Hematopoietic multipotent progenitor cell treated with erythropoietin and hydrocortisone succinate and interleukin-3 and kit ligand, for 8 days (in vitro differentiated cells): ENCODE results near the gene VEZT.
A peak's percentile ranks its signal among the peaks of the same experiment; 100 is the strongest.

Experiments used
- DNase-seq: peaks from one replicate; pipeline ENCODE4 v3.0.0-alpha.2; 2015

The VEZT gene

DNA sequence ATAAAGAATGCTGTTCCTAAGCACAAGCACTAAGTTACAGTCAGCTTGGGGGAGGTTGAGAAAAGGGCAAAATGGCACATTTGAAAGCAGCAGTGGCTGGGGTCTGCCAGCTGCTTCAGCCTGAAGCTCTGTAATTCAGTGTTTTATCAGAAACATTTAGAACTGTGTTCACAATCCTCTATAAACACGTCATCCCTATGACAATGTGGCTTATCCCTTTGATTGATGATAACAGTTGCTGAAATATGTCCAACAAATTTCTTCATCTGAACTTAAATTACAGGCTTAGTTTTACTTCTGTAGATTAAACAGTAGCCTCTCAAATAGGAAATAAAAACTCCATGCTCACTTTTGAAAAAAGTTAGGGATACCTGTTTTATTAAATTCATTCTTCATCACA, 108.8 kb downstream of the VEZT start:
- DNase-seq = peak; percentile 14

DNA sequence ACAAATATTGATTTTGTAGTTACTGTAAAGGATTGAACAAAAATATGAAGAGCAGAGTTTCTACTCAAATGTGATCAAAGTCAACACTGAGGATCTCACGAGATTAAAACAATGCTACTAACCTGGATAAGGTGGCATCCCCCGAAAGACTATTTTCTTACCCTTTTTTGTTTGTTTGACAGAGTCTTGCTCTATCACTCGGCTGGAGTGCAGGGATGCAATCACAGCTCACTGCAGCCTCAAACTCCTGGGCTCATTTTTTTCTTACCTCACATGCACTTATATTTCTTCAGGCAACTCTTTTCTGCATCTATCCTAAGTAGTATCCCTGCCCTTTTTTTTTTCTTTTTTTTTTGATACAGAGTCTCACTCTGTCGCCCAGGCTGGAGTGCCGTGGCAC, 109.2 kb downstream of the VEZT start:
- no peak for DNase-seq

DNA sequence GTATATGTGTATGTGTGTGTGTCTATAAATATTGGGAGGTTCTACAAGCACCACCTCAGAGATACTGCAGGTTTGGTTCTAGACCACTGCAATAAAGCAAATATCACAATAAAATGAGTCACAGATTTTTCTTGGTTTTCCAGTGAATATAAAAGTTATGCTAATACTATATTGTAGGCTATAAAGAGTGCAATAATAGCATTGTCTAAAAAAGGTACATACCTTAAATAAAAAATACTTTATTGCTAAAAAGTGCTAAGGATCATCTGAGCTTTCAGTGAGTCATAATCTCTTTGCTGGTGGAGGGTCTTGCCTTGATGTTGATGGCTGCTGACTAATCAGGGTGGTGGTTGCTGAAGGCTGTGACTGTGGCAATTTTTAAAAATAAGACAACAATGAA, 111.1 kb downstream of the VEZT start:
- DNase-seq = no peak

DNA sequence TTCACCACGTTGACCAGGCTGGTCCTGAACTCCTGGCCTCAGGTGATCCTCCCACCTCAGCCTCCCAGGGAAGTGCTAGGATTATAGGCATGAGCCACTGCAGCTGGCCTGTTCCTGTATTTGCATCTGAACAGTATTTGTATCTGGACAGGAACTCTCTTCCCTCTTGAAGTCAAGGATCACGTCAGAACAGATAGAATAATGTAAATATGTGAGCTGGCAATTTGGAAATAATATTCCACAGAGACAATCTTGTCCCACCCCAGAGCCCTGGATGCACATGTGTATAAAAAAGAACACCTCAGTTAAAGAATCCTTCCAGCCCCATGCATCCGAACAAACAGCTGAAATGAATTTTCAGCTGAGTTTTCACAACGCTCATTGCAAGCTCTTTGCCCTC, 118.3 kb downstream of the VEZT start:
- DNase-seq = no peak

DNA sequence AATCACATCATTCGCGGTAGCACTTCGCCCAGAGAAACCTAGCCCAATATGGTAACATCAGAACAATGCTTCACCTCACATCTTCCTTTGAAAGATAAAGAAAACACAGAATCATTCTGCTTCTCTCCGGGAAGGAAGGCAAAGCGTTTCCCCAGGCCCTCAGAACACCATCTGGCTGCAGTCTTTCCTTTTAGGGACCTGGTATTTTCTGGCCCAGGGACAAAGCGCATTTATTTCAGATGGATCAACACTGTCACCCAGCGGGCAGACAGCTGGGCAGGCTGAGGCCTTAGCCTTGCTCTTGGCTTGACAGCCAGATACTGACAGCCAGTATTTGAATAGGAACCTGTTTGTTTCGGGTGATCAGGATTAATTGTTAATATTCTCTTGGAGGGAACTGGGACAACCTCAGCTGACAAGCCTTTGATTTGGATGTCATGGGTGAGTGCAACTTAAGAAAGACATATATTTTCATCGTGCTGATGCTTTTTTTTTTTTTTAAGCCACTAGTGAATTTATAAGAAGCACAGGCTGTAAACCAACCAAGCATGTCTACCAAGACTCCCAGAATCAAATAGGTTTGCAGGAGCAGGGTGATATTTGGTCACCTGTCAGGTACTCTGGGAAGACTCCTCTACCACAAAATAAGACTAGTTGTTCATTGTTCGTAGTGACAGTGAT, 118.9 kb downstream of the VEZT start:
- DNase-seq = peak; percentile 22

DNA sequence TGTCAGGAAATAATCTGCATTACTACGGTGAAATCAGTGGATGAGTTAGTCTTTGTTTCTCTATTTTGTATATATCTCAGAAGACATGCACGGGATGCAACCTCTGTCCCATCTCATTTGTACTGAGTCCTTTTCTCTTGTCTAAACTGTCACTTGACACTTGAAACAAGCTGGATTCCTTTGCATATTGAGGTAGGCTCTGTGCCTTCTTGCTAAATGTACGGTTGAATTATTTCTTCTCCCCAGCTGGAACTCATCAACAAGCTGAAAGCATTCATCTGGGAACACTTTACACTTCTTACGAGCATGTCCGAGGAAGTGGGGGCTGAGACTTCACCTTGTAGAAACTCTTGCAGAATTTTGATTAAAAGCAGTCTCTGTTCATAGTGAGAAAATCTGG, 119.5 kb downstream of the VEZT start:
- DNase-seq = no peak

DNA sequence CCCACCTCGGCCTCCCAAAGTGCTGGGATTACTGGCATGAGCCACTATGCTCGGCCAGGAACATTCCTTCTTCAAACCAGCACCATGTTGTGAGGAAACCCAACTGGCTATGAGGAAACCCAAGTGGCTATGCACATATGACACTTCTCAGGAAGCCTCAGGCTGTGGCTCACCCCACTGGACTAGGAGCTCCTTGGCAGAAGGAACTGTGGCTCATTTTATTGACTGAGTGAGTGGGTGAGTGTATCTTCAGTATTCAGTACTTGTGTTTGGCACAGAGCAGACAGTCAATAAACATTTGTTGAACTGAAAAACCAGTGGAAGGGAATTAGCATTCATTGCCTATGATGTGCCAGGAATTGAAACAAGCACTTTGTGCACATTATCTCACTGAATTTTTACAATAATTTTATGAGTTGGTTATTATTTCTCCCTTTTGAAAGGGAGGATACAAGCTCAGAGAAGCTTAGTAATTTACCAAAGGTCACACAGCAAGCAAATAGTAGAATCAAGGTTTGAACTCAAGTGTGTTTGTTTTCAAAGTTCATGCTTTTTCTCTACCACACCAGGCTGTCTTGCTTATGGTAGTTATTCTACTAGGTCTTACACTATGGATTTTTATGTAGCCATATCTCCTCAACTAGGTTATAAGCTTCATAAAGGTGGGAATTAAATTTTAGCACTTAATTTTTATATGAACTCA, 121.6 kb downstream of the VEZT start:
- DNase-seq = no peak

DNA sequence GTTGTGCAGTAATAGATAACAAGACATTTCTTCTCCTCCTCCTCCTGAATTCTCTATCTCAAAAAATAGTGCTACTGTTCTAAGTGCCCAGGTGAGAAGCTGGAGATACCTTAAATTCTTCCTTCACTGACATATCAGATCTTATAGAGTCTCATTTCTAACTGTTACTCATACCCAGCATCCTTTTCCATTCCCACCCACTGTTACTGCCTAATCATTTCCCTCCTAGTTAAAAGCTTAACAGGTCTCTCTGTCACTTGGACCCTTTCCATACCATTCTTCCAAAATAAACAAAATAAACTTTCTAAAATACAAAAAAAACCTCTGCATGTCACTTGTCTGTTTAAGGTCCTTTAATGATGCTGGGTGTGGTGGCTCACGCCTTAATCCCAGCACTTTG, 124.4 kb downstream of the VEZT start:
- no peak for DNase-seq

DNA sequence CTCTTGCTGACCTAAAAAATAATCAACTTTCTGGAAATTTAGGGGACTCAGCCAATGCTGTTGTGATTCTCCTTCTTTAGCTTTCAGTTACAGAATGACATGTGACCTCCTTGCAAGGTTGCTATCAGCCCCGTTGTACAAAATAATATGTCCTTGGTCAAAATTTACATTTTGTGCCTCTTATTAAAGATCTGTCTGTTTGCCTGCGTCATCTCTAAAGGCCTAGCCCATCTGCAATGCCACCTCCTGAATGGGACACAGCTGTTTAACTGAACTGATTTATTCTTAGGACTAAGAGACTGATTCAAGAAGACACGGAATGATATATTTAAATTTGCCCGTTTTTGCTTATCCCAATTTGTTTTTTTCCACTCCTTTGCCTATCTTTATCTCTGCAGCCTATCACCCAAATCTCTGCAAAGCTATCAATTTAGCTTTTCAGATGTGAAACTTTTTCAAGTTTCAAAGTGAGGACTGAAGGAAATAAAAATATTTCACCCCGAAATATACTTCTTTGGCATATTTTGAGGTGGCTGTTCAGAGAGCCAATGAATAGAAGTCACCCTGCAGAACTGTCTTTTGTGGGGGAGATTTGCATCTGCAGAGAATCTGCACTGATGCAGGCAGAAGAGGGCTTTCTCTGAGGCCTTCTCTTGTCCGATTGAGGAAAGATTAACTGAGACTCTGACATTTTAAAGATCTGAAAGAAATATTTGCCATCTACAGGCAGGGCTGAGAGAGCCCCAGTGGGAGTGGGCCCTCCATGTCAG, 126.0 kb downstream of the VEZT start:
- no peak for DNase-seq

DNA sequence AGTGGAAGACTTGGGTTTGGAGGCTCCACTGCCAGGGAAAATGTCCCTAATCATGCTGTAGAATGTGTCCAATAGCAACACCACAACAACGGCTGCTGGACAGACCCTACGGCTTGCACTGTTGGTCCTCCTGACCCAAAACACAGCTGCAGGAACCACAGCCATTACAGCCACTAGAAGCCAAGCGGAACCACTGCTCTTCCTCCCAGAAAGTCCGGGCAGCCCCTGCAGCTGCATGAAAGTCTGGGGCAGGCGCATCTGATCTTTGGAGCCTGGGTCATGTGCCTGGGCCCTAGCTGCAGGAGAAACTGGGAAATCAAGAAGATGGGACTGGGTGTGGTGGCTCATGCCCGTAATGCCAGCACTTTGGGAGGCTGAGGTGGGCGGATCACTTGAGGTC, 131.7 kb downstream of the VEZT start:
- no peak for DNase-seq

DNA sequence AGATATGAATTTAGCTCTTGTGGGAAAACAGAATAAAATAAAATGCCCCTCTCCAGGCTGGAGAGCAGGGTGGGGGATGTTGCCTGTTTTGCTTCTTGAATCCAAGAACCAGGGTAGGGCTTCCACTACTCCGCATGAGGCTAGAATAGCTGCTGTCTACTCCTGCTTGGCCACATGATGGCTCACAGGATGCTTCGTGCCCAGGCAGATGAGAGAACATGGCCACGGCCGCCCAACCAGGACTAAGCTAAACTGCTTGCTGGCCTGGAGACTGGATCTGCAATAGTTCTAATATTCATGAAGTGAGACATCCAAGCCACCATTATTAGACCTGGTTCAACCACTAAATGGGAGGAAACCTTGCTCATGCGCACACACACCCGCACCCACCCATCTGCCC, 134.1 kb downstream of the VEZT start:
- DNase-seq = peak; percentile 21
